Spinal cord (tissue), 10 donors: ENCODE data around the gene PPIF. TPM values are rescaled to one million over a fixed set of nuclear protein-coding genes. Genes with fewer than 3 reads are reported as not detected.

Source experiments
- DNase-seq, 6 donors: peaks; one replicate each; pipeline versions ENCODE4 v3.0.0 to v3.0.0-alpha.2; 2013 to 2015; ENCODE audit warnings: low spot score in 6 of 6, low read depth in 4 of 6
- H3K27ac ChIP-seq: one replicate; pipeline ENCODE4 v1.5.1; 2013; ENCODE audit warnings: low read depth, low read length, control low read depth
- H3K27me3 ChIP-seq: one replicate; pipeline ENCODE4 v1.6.1; 2013; ENCODE audit warnings: low read length; ENCODE audit not compliant: control insufficient read depth, insufficient read depth
- H3K36me3 ChIP-seq: one replicate; pipeline ENCODE4 v1.6.1; 2013; ENCODE audit warnings: low read length; ENCODE audit not compliant: control insufficient read depth, insufficient read depth
- H3K4me1 ChIP-seq: one replicate; pipeline ENCODE4 v1.6.1; 2013; ENCODE audit warnings: low read length; ENCODE audit not compliant: control insufficient read depth, insufficient read depth
- H3K4me3 ChIP-seq: one replicate; pipeline ENCODE4 v1.5.1; 2013; ENCODE audit warnings: low read depth, low read length, control low read depth
- H3K9me3 ChIP-seq: one replicate; pipeline ENCODE4 v1.6.1; 2013; ENCODE audit warnings: low read length; ENCODE audit not compliant: control insufficient read depth, insufficient read depth
- WGBS: methylation state at CpG from one replicate; pipeline ENCODE4 v1.1.5; 2013; ENCODE audit warnings: missing lambda C conversion rate; ENCODE audit not compliant: insufficient coverage; 5-methylcytosine and 5-hydroxymethylcytosine counted together
- polyA plus RNA-seq, 2 donors: library from polyadenylated mRNA; unstranded; fragments of 120-200 nt; gene quantifications; one replicate each; pipeline ENCODE4 v1.2.1, GENCODE V29; 2013; ENCODE audit not compliant: insufficient read length in 2 of 2
- total RNA-seq, 2 donors: library from RNA; depleted of rRNA in 1 of 2; stranded (reverse); fragments of 120-200 nt in 1 of 2; fragments of >200 nt in 1 of 2; gene quantifications; one replicate each; pipeline versions ENCODE4 v1.2.3 to v1.2.4, GENCODE V29; 2013 to 2014
- donor health status: healthy.

Gene PPIF
- total and polyA plus RNA-seq, 4 donors, result 20.6 to 49.5 (median 36.1) TPM

GRCh38 chr10:79353000-79353406 is 5.7 kb downstream of the PPIF start:
- H3K9me3 ChIP-seq, result no peaks in the 10 kb centered on the region
- peaks cover 68% of the 10 kb centered on the region for H3K36me3 ChIP-seq
- DNase-seq, result no peak
- H3K27ac ChIP-seq, result no peak overlapping the region
- H3K4me1 ChIP-seq, result peaks cover 22% of the 10 kb centered on the region
- H3K4me3 ChIP-seq, result no peak overlapping the region
- H3K27me3 ChIP-seq, result no peaks in the 10 kb centered on the region
- 87% methylated on average over 8 of the region's 8 CpGs for WGBS

GRCh38 chr10:79353726-79354125 is 6.5 kb downstream of the PPIF start:
- Histone ChIP-seq H3K4me1 (peaks cover 15% of the 10 kb centered on the region), H3K36me3 (peaks cover 68% of the 10 kb centered on the region), H3K27me3 (no peaks in the 10 kb centered on the region), H3K4me3 (no peak overlapping the region), H3K27ac (no peak overlapping the region), H3K9me3 (no peaks in the 10 kb centered on the region)
- 98% methylated on average over 5 of the region's 11 CpGs for WGBS
- DNase-seq, result no peak

GRCh38 chr10:79354141-79354540 is 6.9 kb downstream of the PPIF start:
- H3K27ac ChIP-seq, result no peak overlapping the region
- peaks cover 11% of the 10 kb centered on the region for H3K4me1 ChIP-seq
- 88% methylated on average over 2 of the region's 3 CpGs for WGBS
- DNase-seq, result no peak
- H3K4me3 ChIP-seq, result no peak overlapping the region
- no peaks in the 10 kb centered on the region for H3K9me3 ChIP-seq
- H3K27me3 ChIP-seq, result no peaks in the 10 kb centered on the region
- peaks cover 63% of the 10 kb centered on the region for H3K36me3 ChIP-seq

GRCh38 chr10:79354615-79355014 is 7.3 kb downstream of the PPIF start:
- Histone ChIP-seq H3K27me3 (no peaks in the 10 kb centered on the region), H3K36me3 (peaks cover 59% of the 10 kb centered on the region), H3K9me3 (no peaks in the 10 kb centered on the region), H3K4me3 (no peak overlapping the region), H3K27ac (no peak overlapping the region), H3K4me1 (peaks cover 6% of the 10 kb centered on the region)
- DNase-seq, result no peak
- WGBS, result 100% methylated on average over 5 of the region's 6 CpGs

GRCh38 chr10:79355420-79356017 is 8.2 kb downstream of the PPIF start:
- 93% methylated on average over 4 of the region's 6 CpGs for WGBS
- H3K27me3 ChIP-seq, result no peaks in the 10 kb centered on the region
- peaks cover 50% of the 10 kb centered on the region for H3K36me3 ChIP-seq
- H3K27ac ChIP-seq, result no peak overlapping the region
- H3K4me3 ChIP-seq, result no peak overlapping the region
- DNase-seq, result no peak
- H3K4me1 ChIP-seq, result peaks cover 3% of the 10 kb centered on the region
- no peaks in the 10 kb centered on the region for H3K9me3 ChIP-seq

- WGBS, result 77% methylated on average over 2 of the region's 5 CpGs
- no peak overlapping the region for H3K4me3 ChIP-seq
- no peak for DNase-seq
Observed at GRCh38 chr10:79356104-79356503, 8.8 kb downstream of the PPIF start.

DNA sequence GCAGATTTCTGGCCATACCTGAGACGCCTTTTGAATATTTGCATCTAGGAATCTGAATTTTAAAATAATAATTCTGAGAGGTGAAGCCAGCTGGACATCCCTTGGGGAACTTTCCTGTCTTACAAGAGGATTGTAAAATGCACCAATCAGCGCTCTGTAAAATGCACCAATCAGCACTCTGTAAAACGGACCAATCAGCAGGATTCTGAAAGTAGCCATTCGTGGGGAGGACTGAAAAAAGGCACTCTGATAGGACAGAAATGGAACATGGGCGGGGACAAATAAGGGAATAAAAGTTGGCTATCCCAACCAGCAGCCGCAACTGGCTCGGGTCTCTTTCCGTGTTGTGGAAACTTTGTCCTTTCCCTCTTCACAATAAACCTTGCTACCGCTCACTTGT is 9.9 kb downstream of the PPIF start:
- no peak overlapping the region for H3K4me3 ChIP-seq
- H3K27ac ChIP-seq, result no peak overlapping the region
- H3K27me3 ChIP-seq, result no peaks in the 10 kb centered on the region
- no peaks in the 10 kb centered on the region for H3K4me1 ChIP-seq
- peaks cover 36% of the 10 kb centered on the region for H3K36me3 ChIP-seq
- WGBS, result 96% methylated on average over 8 of the region's 9 CpGs
- no peak for DNase-seq
- no peaks in the 10 kb centered on the region for H3K9me3 ChIP-seq

More at GRCh38 chr10:79356104-79356503, 8.8 kb downstream of the PPIF start:
- Histone ChIP-seq H3K27ac (no peak overlapping the region), H3K9me3 (no peaks in the 10 kb centered on the region), H3K36me3 (peaks cover 45% of the 10 kb centered on the region), H3K4me1 (no peaks in the 10 kb centered on the region), H3K27me3 (no peaks in the 10 kb centered on the region)

GRCh38 chr10:79358811-79359210 is 11.5 kb downstream of the PPIF start:
- 72% methylated on average over 5 of the region's 5 CpGs for WGBS
- Histone ChIP-seq H3K9me3 (no peaks in the 10 kb centered on the region), H3K27ac (no peak overlapping the region), H3K4me1 (no peaks in the 10 kb centered on the region), H3K27me3 (no peaks in the 10 kb centered on the region), H3K36me3 (peaks cover 22% of the 10 kb centered on the region), H3K4me3 (no peak overlapping the region)
- no peak for DNase-seq

DNA sequence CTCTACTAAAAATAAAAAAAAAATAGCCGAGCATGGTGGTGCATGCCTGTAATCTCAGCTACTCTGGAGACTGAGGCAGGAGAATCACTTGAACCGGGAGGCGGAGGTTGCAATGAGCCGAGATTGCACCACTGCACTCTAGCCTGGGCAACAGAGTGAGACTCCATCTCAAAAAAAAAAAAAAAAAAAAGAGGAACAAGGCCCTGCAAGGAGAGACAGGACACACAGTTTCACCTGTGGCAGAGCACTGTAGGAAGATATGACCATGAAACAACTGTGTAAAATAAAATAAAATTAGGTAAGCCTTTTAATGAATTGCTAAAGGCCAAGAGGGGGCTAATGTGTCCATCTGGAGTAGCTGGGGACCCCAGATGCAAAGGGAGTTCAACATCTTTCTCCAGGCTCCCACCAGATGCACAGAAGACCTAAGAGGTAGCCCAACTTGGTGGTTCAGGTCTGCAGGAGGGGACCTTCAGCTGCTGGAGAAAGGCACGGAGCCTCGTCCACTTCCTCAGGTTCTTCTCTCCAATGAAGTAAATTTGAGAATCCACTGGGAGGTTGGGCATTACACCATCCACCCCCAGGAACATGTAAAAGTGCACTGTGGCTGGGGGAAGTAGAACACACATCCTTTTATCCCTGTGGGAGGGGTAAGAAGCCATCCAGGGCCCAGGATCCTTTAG is 12.7 kb downstream of the PPIF start:
- Histone ChIP-seq H3K27me3 (no peaks in the 10 kb centered on the region), H3K4me3 (no peak overlapping the region), H3K36me3 (peaks cover 12% of the 10 kb centered on the region), H3K4me1 (no peaks in the 10 kb centered on the region), H3K27ac (no peak overlapping the region), H3K9me3 (no peaks in the 10 kb centered on the region)
- DNase-seq, result no peak
- 89% methylated on average over 4 of the region's 6 CpGs for WGBS
